GM15510 (cell line): ENCODE data around the gene TMEM163.

Experiments used
- POLR2A ChIP-seq: IDR thresholded peaks from 3 replicates; pipeline ENCODE4 v1.6.1; 2011; ENCODE audit warnings: borderline replicate concordance; ENCODE audit not compliant: insufficient read length; ENCODE audit errors: extremely low read depth

The TMEM163 gene

GRCh38 chr2:134572314-134573084 lies 146.3 kb downstream of the TMEM163 start:
- TF ChIP-seq POLR2A: no peak

- TF ChIP-seq POLR2A: no peak
These were observed 148.1 kb downstream of the TMEM163 start for GRCh38 chr2:134570676-134571075.

GRCh38 chr2:134568413-134568812 lies 150.4 kb downstream of the TMEM163 start:
- no peak for TF ChIP-seq POLR2A

GRCh38 chr2:134567666-134568065 lies 151.1 kb downstream of the TMEM163 start:
- no peak for TF ChIP-seq POLR2A

GRCh38 chr2:134564549-134564948 lies 154.3 kb downstream of the TMEM163 start:
- TF ChIP-seq POLR2A: no peak

- TF ChIP-seq POLR2A: no peak
These were observed 160.5 kb downstream of the TMEM163 start for GRCh38 chr2:134558208-134558830.

GRCh38 chr2:134555411-134555810 lies 163.4 kb downstream of the TMEM163 start:
- TF ChIP-seq POLR2A: no peak

- no peak for TF ChIP-seq POLR2A
These were observed 165.1 kb downstream of the TMEM163 start for GRCh38 chr2:134553657-134554056.

GRCh38 chr2:134550566-134551164 lies 168.1 kb downstream of the TMEM163 start:
- TF ChIP-seq POLR2A: no peak

- TF ChIP-seq POLR2A: no peak
These were observed 169.7 kb downstream of the TMEM163 start for GRCh38 chr2:134549104-134549503.

- TF ChIP-seq POLR2A: no peak
These were observed 177.8 kb downstream of the TMEM163 start for GRCh38 chr2:134540990-134541389.

- no peak for TF ChIP-seq POLR2A
These were observed 178.8 kb downstream of the TMEM163 start for GRCh38 chr2:134539981-134540380.

- no peak for TF ChIP-seq POLR2A
These were observed 181.1 kb downstream of the TMEM163 start for GRCh38 chr2:134537702-134538101.

GRCh38 chr2:134537121-134537520 lies 181.7 kb downstream of the TMEM163 start:
- no peak for TF ChIP-seq POLR2A

- TF ChIP-seq POLR2A: no peak
These were observed 182.5 kb downstream of the TMEM163 start for GRCh38 chr2:134536296-134536695.

GRCh38 chr2:134532537-134532936 lies 186.3 kb downstream of the TMEM163 start:
- no peak for TF ChIP-seq POLR2A
